ENCODE results near the gene ATP2A1.
A peak's percentile ranks its signal among the peaks of the same experiment; 100 is the strongest.
"Not testable (repeated sequence)": the region's sequence is repeated elsewhere in the genome, so short reads cannot be mapped to it uniquely, and the experiment has no call there.

ATP2A1 gene

DNA sequence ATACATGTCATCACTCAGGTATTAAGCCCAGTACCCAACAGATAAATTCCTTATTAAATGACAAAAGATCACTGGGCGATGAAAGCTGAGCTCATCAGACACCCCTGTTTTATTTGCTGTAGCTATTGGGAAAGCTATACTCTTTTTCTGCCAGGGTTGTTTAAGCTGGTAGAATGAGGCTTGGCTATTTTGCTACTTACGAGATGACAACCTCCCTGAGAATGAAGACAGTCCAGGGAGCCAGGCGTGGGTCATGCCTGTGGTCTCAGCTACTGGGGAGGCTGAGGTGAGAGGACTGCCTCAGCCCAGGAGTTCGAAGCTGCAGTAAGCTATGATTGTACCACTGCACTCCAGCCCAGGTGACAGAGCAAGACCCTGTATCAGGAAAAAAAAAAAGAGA lies 19.0 kb upstream of the ATP2A1 start:
- DNase-seq (ENCODE audit: low read depth), result no peak

- no peak for DNase-seq (ENCODE audit: low read depth)
Measured at GRCh38 chr16:28863929-28864793, 14.1 kb upstream of the ATP2A1 start.

GRCh38 chr16:28865001-28865688 lies 13.1 kb upstream of the ATP2A1 start:
- no peak for DNase-seq (ENCODE audit: low read depth)

DNA sequence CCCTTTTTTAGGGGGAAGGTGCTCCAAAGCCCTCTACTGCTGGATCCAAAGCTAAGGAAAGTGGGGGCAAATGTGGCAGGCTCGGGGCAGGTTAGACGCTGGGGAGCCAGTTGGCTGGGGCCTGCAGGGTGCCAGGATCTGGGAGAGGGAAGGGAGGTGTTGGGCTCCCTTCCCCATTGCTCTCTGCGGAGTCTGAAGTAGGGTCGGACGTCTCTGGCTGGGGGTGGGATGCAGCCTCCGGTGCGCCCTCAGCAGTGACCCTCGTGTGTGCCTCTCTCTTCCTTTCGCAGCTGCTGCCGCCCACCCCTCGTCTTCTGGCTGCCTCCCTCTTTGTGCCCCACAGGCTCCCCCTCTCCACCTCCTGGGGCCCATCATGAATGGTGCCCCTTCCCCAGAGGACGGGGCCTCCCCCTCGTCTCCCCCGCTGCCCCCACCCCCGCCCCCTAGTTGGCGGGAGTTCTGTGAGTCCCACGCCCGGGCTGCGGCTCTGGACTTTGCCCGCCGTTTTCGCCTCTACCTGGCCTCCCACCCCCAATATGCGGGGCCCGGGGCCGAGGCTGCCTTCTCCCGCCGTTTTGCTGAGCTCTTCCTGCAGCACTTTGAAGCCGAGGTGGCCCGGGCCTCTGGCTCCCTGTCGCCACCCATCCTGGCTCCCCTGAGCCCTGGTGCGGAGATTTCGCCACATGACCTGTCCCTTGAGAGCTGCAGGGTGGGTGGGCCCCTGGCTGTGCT lies 12.4 kb upstream of the ATP2A1 start:
- DNase-seq (ENCODE audit: low read depth), result no peak

DNA sequence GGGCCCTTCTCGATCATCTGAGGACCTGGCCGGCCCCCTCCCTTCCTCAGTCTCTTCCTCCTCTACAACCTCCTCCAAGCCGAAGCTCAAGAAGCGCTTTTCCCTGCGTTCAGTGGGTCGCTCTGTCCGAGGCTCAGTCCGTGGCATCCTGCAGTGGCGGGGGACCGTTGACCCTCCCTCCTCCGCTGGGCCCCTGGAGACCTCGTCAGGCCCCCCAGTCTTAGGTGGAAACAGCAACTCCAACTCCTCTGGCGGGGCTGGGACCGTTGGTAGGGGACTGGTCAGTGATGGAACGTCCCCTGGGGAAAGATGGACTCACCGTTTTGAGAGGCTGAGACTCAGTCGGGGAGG lies 11.9 kb upstream of the ATP2A1 start:
- DNase-seq (ENCODE audit: low read depth), result no peak

- no peak for DNase-seq (ENCODE audit: low read depth)
Measured at GRCh38 chr16:28867241-28867640, 11.0 kb upstream of the ATP2A1 start.

GRCh38 chr16:28867646-28868045 lies 10.6 kb upstream of the ATP2A1 start:
- not testable (repeated sequence) for DNase-seq (ENCODE audit: low read depth)

GRCh38 chr16:28869201-28869600 lies 9.1 kb upstream of the ATP2A1 start:
- no peak for DNase-seq (ENCODE audit: low read depth)

- no peak for DNase-seq (ENCODE audit: low read depth)
Measured at GRCh38 chr16:28872952-28873351, 5.3 kb upstream of the ATP2A1 start.

GRCh38 chr16:28873543-28874201 lies 4.6 kb upstream of the ATP2A1 start:
- DNase-seq (ENCODE audit: low read depth), result no peak

- no peak for DNase-seq (ENCODE audit: low read depth)
Measured at GRCh38 chr16:28874406-28874805, 3.9 kb upstream of the ATP2A1 start.

GRCh38 chr16:28875134-28876018 lies 2.9 kb upstream of the ATP2A1 start:
- no peak for DNase-seq (ENCODE audit: low read depth)

DNA sequence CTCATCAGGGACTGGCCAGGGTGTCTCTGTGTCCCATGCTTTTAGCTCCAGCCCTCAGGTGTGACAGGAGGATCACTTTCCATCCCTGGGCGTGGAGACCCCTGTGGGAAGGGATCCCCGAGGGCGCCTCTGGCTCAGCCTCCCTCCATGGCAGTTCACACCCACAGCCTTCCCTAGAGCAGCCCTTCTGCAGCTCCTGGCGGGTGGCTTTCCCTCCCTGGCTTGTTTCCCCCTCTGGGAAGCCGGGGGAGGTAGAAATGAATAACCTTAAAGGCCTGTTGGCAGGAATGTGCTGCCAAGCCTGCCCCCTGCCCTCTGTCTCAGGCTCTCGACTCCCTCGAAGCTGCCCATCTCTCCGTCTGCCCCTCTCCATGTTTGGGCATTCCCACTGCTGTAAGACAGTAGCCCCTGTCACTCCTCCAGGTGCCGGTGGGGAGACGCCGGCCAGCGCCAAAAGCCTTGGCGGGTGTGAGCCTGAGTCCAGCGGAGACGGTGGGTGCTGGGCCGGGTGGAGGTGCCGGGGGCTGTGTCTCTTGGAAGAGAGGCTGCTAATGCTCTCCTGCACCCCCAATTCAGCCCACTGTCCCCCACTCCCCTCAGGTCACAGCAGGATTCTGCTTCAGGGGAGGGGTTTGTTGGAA lies 2.1 kb upstream of the ATP2A1 start:
- DNase-seq (ENCODE audit: low read depth), result no peak

- DNase-seq (ENCODE audit: low read depth), result no peak
Measured at GRCh38 chr16:28876973-28877654, 1.2 kb upstream of the ATP2A1 start.

DNA sequence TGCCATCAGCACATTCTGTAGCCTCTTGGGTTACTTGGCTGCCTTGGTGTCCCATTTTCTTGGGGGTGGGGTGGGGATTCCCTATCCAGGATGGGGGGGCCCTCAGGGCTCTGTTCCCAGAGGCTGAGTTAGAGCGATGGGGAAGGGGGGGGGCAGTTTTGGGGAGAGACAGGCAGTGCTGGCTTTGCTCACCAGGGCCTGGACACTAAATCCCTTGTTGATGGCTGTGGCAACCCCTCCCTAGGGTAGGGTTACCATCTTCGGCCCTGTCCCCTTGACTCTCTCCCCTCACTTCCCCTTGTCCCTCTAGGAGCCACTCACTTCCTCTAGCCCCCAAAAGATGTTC lies 660 bp upstream of the ATP2A1 start:
- DNase-seq (ENCODE audit: low read depth), result no peak

GRCh38 chr16:28879261-28879840 lies 1.1 kb downstream of the ATP2A1 start:
- DNase-seq (ENCODE audit: low read depth), result no peak

- DNase-seq (ENCODE audit: low read depth), result peak; percentile 67
Measured at GRCh38 chr16:28879841-28880588, 1.7 kb downstream of the ATP2A1 start.

DNA sequence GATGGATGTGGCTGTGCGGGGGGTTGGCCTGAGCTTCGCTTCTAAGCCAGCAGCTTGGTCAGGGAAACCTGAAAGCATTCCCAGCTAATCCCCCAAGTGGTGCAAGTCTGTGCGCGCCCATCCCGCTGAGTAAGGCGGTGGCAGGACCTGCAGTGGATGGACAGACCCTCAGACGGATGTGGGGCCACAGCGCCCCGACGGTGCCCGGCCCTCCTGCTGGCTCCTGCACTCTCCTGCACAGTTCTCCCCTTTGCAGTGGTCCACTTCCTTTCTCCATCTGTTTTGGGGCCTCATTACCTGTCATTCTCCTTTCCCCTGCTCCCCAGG lies 2.3 kb downstream of the ATP2A1 start:
- DNase-seq (ENCODE audit: low read depth), result no peak

GRCh38 chr16:28880955-28881354 lies 2.7 kb downstream of the ATP2A1 start:
- no peak for DNase-seq (ENCODE audit: low read depth)
